Left colon (tissue), 2 donors: ENCODE data around the gene CDC25C. TPM values are rescaled to one million over a fixed set of nuclear protein-coding genes. Genes with fewer than 3 reads are reported as not detected.

ENCODE experiments used
- ATAC-seq: fragments of 200-7000 bp; cut with Tn5 transposase; one replicate; pipeline ENCODE4 v1.9.1; 2020; ENCODE audit warnings: mild to moderate bottlenecking, moderate library complexity
- DNase-seq, 2 donors: peaks; one replicate each; pipeline ENCODE4 v3.0.0-alpha.2; 2020
- intact Hi-C, 2 donors: fragments of 100-400 bp; cut with DNase I in 1 of 2; cut with micrococcal nuclease in 1 of 2; formaldehyde crosslinking; loops; one replicate each; pipeline versions ENCODE4 v1.11.2 to v1.14.0; 2022; cut with DNase I, micrococcal nuclease
- long read RNA-seq: library from polyadenylated mRNA; unstranded; transcript quantifications from one replicate; pipeline ENCODE4 v2.0.0, GENCODE V29; 2021
- total RNA-seq, 2 donors: library from RNA; stranded (reverse); fragmentation: NEBNext Ultra II Directional; extraction: Animal tissue kit (Norgen Biotek cat#: 25700); gene quantifications; one replicate each; pipeline ENCODE4 v1.2.1, GENCODE V29; 2021
- donor health status: DM: no; HTN: no; CAD: no.
- donor health status: DM: yes; HTN: yes; CAD: no.

The CDC25C gene
- 1 to 10 TPM; 1.3 to 2.4 TPM for total RNA-seq
- long read RNA-seq, partial matches to known transcripts = 0 of 6 reads
- long read RNA-seq, other reads (novel, unspliced or antisense) = 5 of 6 reads

DNA sequence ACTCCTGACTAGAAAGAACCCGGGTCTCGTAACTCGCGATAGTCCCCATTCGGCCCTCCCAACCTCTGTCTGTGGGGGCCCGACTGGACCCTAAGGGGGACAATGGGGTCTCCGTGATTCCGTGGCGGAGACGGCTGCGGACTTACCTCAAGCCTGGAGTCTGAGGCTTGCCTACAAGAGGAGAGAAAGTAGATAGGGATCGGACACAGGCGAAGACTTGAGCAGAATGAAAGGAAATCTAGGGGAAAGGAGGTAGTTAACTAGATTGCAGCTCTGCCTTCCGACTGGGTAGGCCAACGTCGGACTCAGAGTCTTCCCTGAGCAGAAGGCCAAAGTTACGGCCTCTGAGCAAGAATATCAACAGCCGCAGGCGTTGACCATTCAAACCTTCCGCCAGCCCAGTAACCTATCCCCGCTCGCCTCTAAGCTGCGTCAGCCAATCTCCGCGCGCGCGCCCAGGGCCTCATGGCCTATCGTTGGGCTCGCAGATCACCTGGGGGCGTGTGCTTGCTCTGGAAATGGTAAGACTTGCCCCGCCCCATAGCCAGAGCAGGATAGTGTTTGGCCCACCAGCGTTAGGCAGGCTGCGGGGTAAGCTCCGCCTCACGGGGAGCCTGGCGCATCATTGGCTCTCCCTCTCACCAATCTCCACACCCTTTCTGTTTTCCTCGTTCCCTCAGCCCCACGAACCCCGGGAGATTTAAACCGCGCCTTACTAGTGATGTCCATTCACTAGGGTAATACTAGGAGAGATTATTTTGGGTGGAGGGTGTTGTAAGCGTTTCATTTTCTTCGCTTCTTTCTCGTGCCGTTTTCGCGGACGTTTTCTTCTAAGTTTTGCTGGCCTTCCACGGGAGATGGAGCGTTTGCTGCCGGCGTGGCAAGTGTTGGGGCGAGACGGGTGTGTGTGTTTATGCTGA is at the start of gene CDC25C:
TSS of gene CDC25C (minus strand) at position 356 of the 920 bp plus-strand sequence. CDS start 624 bp downstream, outside the sequence.
- intact Hi-C loops = no loop called here
- ATAC-seq = peak; percentile 100
- peak; percentile 98 to 99 for DNase-seq

DNA sequence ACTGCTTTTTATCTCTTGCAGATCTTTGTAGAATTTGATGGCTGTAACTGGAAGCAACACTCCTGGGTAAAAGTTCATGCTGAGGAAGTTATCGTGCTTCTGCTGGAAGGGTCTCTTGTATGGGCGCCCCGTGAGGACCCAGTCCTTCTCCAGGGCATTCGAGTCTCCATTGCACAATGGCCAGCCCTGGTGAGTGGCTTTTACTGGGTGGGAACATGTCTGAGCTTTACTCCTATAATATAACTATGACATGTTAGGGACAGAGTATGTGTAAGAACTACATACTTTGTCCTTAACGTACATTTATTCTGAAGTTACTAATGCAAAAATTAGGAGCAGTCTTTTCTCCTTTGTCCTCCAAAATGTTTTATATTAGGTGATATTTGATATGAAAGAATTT is 41.0 kb upstream of the CDC25C start:
- DNase-seq = no peak
- intact Hi-C loops = no loop called here

DNA sequence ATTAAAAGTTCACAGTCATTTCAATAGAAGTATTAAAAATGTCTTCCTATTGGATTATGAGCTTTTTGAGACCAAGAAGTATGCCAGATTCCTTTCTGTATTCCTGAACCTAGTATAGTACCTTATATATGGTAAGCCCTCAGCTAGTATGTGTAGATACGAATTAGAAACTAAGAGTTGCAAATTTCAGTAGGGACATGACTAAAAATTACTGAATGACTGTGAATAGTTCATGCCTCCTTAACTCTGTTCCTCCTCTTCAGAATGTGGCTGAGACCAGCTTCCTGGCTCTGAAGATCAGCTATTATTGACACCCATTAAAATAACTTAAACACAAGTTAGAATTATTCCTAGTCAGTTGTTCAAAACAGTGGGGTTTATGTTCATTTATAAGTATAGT is 40.6 kb upstream of the CDC25C start:
- intact Hi-C loops = no loop called here
- DNase-seq (no peak), ATAC-seq (no peak)

More for the DNA sequence above, 41.0 kb upstream of the CDC25C start:
- ATAC-seq = no peak

DNA sequence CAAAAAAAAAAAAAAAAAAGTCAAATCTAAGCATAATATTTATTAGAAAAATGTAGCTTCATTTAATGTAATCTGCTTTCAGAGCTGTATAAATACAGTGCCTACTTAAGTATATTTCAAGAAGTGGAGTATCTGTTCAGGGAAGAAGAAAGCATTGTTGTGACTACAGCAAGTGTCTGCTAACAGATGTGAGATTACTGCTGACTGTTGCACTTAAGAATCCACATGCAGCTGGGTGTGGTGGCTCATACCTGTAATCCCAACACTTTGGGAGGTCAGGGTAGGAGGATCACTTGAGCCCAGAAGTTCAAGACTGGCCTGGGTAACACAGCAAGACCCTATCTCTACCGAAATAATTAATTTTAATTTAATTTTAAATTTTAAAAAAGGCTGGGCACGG is 39.9 kb upstream of the CDC25C start:
- intact Hi-C loops = no loop called here
- no peak for DNase-seq
- ATAC-seq = no peak

DNA sequence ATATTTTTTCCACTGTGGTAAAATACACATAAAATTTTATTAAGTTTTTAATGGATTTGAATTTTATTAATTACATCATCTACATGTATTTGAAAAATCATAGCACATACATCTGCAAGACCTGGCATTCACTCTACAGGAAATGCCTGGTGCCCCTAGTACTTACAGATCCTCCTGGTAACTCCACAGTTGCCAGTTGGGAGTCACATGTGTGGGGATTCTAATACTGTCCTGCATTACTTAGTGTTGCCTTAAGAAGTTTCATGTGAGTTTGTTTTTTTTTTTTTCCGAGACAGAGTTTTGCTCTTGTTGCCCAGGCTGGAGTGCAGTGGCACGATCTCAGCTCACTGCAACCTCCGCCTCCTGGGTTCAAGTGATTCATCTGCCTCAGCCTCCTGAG is 38.9 kb upstream of the CDC25C start:
- ATAC-seq = no peak
- intact Hi-C loops = no loop called here
- DNase-seq = no peak

DNA sequence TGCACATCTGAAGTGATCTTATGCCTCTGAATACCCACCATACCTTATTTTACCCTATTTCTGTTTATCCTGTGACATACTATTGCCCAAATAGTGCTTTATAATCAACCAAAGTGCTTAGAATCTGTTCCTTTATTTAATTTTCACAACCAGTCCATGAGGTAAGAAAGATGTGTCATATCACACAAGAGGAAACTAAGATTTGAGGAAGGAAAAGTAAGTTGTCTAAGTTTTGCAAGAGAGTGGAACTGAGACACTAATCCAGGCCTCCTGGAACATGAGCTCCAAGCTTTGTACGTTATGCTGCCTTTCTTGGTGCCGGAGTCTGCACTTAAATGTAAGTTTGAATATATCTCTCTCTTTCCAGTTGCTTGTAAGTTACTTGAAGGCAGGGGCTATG is 38.1 kb upstream of the CDC25C start:
- intact Hi-C loops = no loop called here
- ATAC-seq = no peak
- DNase-seq = no peak

DNA sequence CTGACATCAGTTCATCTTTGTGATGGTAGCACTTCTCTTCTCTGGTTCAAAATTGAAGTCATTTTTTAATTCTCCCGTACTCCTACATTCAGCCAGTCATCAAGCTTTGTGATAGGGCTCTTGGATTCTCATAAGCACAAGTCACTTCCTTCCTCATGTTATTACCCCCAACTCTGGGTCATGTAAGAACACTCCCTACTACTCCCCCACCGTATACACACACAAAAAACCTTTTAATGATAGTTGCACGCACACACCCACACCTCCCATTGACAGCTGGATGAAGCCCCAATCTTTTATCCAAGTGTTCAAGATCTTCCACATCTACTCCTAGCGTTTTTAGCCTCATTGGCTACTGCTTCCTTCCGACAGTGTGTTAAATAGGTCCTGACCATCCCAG is 37.7 kb upstream of the CDC25C start:
- DNase-seq (no peak), ATAC-seq (no peak)
- intact Hi-C loops = no loop called here

DNA sequence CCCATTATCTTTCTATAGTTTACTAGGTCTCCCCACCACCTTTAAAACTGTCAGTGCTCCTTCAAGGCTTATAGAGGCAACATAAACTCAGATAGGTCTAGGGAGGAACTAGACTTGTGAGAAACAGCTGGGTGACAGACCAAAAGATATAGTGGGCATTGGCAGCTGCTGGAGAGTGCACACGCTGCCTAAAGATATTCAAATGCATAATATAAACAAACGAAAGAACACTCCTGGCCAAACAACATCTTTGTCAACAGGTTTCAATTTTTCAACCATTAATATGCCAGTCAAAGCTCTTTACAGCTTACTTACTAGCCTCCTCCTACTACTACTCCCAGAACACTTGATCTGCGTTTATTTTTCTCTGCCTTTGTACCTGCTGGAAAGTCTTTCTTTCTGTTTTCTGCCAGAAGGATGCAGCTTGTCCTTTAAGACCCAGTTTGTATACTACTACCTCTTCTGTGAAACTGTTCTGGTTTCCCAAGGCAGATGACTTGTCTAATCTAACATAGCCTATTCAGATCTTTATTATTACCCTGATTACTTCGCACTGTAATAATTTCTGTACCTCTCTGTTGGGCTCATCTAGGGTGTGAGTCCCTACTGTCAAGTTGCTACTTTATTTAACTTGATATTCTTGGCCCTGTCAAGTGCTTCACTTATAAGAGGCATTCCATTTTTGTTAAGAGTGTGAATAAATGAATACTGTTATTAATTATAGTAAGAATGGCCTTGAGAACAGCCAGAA is 35.2 kb upstream of the CDC25C start:
- DNase-seq = no peak
- ATAC-seq = no peak

DNA sequence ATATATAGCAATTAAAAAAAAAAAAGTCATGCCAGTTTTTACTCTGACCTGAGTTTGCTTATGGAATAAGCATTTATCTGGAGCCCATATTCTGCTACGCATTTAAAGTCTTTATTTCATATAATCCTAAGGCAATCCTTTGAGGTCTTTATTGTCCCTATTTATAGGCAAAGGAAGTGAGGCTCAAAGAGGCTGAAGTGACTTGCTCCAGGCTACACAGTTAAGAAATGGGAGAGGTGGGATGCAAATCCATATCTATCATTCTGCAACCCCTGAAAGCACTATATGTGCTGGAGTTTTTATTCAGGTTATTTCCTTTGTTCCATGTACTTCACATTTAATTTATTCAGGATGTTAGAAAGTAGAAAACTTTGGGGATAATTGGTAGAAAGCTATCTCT is 33.0 kb upstream of the CDC25C start:
- ATAC-seq = no peak
- intact Hi-C loops = no loop called here
- DNase-seq = no peak

More for the DNA sequence above, 35.2 kb upstream of the CDC25C start:
- intact Hi-C loops = no loop called here

DNA sequence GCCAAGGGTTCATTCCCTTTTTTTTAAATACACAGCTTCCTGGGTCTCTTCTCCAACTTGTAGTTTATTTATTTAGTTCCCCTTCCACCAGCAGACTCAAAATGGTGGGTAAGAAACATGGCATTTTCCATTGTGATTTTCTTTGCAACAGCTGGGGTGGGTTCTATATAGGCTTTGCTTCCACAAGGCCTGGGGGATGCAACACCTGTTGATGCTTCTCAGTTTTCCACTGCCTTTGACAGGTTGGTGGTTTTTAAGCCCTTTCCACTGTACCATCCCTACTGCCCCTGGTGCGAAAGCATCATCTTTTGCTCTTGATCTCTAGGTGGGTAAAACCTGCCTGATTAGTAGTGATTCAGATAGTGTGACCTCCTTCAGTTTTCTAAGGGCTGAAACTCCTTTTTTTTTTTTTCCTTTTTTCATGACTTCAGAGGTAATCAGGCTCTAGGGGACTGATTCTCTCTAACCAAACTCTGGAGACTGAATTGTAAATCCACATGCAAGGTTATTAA is 29.4 kb upstream of the CDC25C start:
- intact Hi-C loops = no loop called here
- ATAC-seq (no peak), DNase-seq (no peak)

DNA sequence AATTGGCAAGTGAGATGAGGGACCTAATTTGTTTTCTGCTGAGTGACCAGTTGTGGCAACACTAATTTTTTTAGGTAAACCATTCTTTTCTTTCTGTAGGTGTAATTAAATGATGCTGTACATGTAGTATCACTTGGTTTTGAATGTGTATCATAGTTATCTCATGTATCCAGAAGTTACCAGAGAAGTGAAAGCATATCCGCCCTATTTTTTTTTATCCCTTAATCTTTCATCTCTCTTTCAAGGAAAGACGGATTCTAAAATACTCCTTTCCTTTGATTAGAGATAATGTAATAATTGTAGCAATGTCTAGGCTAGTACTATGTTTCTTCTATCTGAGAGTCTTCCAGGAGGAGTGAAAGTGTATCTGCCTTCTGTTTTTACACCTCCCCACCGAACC is 28.0 kb upstream of the CDC25C start:
- ATAC-seq (no peak), DNase-seq (no peak)
- intact Hi-C loops = no loop called here

DNA sequence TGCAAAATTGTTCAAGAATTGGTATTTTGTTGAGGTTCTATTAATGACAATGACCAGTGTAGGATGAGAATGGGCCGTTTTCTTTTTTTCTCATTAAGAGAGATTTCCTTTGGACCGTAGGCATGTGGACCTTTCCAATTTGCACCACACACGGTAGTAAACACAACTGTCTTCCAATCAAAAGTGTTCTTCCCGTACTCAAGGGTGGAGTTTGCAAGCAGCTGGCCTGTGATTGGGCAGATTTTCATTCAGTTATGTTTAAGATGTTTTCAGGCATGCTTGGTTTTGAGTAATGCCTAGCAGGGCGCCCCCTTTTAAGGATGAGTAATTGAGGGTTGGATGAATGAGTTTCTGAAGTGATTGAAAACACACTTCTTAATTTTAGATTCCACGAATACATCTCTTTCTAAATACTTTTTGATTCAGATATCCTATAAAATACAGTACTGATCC is 23.3 kb upstream of the CDC25C start:
- ATAC-seq (no peak), DNase-seq (no peak)
- intact Hi-C loops = no loop called here

DNA sequence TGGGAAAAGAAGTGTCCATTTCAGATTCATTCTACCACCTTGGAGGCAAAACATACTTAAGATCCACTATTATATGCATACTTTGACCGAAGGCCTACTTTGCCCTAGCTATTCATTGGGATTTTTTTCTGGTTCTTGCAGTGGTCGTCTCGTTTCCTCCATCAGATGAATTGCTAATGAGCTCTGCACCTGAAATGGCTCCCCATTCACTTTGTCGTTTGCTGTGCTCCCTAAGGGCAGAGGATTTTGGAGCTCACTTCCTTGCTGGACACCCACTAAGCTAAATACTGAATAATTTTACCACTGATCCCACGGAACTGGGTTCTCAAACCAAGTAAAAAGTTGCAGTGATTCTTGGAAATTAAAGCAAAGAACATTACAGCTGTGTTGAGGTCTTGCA is 22.8 kb upstream of the CDC25C start:
- intact Hi-C loops = no loop called here
- DNase-seq (no peak), ATAC-seq (no peak)

DNA sequence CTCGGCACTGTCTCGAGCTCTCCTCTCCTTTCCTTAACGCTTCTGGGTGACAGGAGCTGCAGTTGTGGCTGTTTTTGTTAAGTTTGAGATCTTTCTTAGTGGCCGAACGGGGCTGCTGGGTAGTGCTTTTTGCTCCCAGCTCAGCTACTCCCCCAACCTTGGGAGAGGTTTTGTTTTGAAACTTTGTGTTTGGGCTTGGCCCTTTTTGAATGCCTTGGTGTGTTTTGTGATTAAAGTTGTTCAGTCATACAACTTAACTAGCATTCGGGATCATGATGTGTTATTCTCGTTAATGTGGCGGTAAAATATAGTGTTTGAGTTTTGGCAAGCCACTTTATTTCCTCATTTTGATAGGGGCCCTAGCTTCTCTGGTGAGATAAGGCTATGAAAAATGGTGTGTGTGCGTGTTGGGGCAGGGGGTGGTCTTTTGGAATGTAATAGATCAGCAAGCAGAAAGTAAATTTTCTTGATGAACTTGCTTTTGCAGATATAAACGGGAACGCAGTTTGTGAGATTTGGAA is 22.0 kb upstream of the CDC25C start:
- no peak for DNase-seq
- ATAC-seq = peak; percentile 12
- intact Hi-C loops = no loop called here

DNA sequence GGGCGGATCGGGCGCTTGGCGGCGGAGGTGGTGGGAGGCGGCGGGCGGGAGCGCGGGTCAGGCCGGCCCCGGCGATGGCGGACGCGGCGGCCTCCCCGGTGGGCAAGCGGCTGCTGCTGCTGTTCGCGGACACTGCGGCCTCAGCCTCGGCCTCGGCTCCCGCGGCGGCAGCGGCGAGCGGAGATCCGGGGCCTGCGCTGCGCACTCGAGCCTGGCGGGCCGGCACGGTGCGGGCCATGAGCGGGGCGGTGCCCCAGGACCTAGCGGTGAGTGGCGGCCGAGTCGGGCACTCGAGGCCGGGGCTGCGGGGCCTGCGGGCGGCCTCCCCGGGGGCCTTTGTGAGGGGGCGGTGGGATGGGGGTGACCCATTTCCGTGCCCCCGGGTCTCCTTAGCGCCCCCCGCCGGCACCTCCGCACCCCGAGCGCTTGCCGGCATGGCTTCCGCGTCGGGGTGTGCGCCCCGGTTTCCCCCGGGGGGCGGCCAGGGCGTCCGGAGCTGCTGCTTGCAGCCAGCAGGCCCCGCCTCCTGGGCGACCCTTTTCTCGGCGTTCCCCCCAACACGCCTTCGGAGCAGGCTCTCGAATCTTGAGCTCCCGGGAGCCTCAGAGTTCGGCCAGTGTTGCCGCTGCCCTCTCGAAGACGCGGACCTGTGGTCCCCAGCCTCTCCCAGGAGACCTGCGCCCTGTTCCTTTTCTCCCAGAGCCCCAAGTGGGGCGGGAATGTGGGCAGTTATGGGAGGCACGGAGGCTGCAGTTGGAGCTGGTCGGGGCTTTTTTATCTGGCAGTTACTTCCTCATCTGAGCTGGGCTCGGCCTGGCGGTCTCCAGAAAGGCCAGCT is 21.3 kb upstream of the CDC25C start:
- intact Hi-C loops = no loop called here
- ATAC-seq (peak; percentile 76), DNase-seq (peak; percentile 62 to 77)

DNA sequence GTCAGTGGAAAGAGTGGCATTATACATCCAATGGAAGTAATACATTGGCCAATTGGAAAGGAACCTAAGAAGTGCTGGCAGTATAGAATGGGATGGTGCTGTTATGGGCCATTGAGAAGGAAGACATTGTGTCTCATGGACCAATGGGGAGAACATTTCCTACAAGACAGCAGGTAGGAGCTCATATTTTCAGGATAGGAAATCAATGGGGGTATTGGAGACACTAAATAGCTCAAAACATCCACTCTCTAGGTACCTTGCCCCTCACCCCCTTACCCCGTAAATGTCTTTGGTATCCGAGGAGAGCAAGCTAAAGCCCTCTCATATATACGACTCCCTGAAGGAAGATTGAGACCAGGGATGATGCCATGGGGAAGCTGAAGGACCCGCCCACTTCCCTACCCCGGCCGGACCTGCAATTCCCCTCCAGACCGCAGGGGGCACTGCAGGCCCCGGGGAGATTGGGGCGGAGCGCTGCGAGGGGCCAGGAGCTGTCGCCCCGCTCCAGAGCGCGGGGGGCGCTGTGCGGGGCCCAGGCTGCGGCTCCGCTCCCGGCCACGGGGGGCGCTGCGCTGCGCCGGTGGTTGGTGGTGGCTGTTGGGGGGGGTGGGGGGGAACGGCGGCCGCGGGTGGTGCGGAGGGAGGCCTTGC is 20.6 kb upstream of the CDC25C start, which contains the start of gene KDM3B:
TSS of gene KDM3B (plus strand) at position 615 of the 651 bp plus-strand sequence. CDS start 111 bp downstream, outside the sequence.
- peak; percentile 69 to 87 for DNase-seq
- peak; percentile 77 for ATAC-seq
- intact Hi-C loops = no loop called here

DNA sequence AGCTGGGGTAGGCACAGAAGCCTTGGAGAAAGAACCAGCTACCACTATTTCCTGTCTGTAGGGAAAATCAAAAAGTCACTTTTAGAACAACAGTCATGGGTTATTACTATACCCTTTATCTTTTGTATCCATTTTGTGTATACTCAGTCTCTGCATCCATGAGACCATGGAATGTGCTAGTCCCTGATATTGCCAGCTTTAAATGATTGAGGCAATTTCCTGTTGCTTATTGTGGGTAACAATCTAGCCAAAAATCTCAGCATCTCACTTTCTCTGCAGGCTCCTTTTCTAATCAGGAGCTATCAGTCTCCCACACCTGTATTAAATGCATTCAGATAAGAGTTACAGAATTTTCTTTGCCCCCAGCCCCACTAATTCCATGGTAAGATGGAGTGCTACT is 19.9 kb upstream of the CDC25C start:
- intact Hi-C loops = no loop called here
- ATAC-seq (no peak), DNase-seq (no peak)

DNA sequence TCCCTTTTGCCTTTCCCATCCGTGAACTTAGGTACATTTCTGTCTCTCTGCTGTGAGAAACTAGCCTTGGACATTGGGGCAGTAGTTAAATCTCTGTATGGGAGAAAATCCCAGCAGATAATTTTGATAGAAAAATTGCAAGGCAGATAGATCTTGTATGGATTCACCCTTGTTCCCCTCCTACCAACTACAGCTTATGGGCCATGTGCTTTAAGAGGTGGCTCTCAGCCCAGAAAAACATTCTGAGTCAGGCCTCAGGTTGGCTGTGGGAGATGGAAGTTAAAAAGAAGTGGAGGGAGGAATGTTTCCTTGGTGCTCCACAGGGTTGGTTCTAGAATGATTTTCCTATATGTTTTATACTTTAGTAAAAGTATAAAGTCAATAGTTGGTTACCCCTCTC is 19.5 kb upstream of the CDC25C start:
- ATAC-seq (no peak), DNase-seq (no peak)
- intact Hi-C loops = no loop called here
